PFSK-1 (cell line): ENCODE results near the gene VWA2.

Experiments used
- FOXP2 ChIP-seq: optimal IDR thresholded peaks from 2 replicates; pipeline ENCODE3; 2011; ENCODE audit warnings: borderline replicate concordance, control low read depth, inconsistent platforms; ENCODE audit not compliant: insufficient read depth; ENCODE audit errors: extremely low read length, extremely low read depth
- POLR2AphosphoS5 ChIP-seq: IDR thresholded peaks from 2 replicates; pipeline ENCODE4 v1.6.1; 2012; ENCODE audit warnings: low read depth, mild to moderate bottlenecking, control low read depth, low read length, moderate library complexity
- REST ChIP-seq, 2 experiments: IDR thresholded peaks; 2 replicates each; pipeline versions ENCODE4 v1.6.1 to v1.8.0; 2011 to 2012; ENCODE audit warnings: low read depth in 2 of 2, low read length in 2 of 2, control low read depth in 1 of 2, inconsistent platforms in 1 of 2, mild to moderate bottlenecking in 1 of 2, moderate library complexity in 1 of 2; ENCODE audit not compliant: insufficient read depth in 1 of 2
- TAF1 ChIP-seq: IDR thresholded peaks from 2 replicates; pipeline ENCODE4 v1.6.1; 2012; ENCODE audit warnings: low read length, control low read depth, borderline replicate concordance; ENCODE audit not compliant: insufficient read depth

- TF ChIP-seq TAF1: no peak
- no peak for TF ChIP-seq REST (IDR thresholded peaks at IDR 0.05; ENCODE audit: insufficient read depth in 1 of 2, low read depth in 2 of 2, low read length in 2 of 2)
- TF ChIP-seq POLR2AphosphoS5: no peak
- TF ChIP-seq FOXP2: no peak
Measured at GRCh38 chr10:114234132-114234531, 4.9 kb upstream of the VWA2 start.
